Fibroblast of pulmonary artery (primary cell): ENCODE measurements around the gene KHDRBS2.

ENCODE experiments used
- DNase-seq: peaks from one replicate; pipeline ENCODE4 v3.0.0-alpha.2; 2010; ENCODE audit warnings: low read depth
- H3K4me3 ChIP-seq: replicated peaks from 2 replicates; pipeline ENCODE4 v1.5.1; 2011; ENCODE audit warnings: low read depth, mild to moderate bottlenecking, control low read depth, low read length, moderate library complexity
- TF ChIP-seq, protein P1 (sequence below): IDR thresholded peaks from 2 replicates; pipeline ENCODE4 v1.5.1; 2011; ENCODE audit warnings: mild to moderate bottlenecking, control low read depth, low read length, inconsistent platforms; ENCODE audit errors: missing control alignments

Gene KHDRBS2

DNA sequence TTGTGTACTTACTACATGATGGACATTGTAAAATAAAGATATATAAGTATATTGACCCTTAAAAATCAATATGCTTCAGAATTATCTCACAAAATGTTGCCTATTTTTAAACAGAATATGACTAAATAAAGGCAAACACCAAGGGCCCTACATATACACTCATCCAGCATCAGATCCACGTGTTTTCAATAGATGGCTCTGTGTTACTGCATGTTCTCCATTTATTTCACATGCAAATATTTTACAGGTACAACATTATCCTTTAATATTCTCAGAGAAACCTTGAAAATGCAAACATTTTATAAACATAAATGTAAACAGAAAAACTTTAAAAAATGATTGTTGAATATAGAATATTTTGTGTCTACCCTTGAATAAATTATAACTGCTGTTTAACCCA, 2.9 kb upstream of the KHDRBS2 start:
- TF ChIP-seq, protein P1, sequence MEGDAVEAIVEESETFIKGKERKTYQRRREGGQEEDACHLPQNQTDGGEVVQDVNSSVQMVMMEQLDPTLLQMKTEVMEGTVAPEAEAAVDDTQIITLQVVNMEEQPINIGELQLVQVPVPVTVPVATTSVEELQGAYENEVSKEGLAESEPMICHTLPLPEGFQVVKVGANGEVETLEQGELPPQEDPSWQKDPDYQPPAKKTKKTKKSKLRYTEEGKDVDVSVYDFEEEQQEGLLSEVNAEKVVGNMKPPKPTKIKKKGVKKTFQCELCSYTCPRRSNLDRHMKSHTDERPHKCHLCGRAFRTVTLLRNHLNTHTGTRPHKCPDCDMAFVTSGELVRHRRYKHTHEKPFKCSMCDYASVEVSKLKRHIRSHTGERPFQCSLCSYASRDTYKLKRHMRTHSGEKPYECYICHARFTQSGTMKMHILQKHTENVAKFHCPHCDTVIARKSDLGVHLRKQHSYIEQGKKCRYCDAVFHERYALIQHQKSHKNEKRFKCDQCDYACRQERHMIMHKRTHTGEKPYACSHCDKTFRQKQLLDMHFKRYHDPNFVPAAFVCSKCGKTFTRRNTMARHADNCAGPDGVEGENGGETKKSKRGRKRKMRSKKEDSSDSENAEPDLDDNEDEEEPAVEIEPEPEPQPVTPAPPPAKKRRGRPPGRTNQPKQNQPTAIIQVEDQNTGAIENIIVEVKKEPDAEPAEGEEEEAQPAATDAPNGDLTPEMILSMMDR = no peak
- no peak for DNase-seq
- no peak overlapping the region for H3K4me3 ChIP-seq

DNA sequence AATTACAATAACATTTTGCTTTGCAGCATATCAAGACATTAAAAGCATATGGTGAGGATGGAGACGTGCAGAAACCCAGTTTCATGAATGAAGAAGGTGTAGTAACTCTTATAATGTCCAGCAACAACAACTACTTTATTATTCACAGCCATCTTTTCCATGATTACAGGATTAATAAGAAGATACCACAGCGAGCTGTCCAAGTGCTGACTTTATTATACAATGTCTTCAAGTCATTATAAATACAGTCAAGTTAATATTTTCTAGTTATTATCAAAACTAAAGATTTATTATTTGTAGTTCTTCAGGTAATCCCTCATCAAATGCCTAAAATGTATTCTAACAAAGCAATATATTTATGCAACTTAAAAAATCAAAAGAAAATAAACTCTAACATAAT, 2.5 kb upstream of the KHDRBS2 start:
- no peak overlapping the region for H3K4me3 ChIP-seq
- TF ChIP-seq, protein P1 = no peak
- no peak for DNase-seq

DNA sequence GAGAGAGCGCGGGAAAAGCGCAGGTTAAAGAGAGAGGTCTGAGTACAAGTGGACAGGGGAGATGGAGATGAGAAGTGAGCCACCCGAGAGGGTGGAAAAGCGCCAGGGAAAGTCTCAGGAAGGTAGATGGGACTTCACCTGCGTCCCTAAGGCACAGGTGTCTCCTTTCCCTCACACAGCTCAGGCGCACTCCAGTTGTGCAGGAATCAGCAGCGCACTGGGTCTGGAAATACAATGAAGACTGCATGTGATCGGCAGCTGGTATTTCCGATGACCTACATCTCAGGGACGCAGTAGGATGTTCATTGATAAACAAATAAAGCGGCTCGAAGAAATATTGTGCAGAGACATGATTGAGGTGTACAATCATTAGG, 432 bp upstream of the KHDRBS2 start:
- H3K4me3 ChIP-seq = no peak overlapping the region
- DNase-seq = no peak
- TF ChIP-seq, protein P1 = no peak

DNA sequence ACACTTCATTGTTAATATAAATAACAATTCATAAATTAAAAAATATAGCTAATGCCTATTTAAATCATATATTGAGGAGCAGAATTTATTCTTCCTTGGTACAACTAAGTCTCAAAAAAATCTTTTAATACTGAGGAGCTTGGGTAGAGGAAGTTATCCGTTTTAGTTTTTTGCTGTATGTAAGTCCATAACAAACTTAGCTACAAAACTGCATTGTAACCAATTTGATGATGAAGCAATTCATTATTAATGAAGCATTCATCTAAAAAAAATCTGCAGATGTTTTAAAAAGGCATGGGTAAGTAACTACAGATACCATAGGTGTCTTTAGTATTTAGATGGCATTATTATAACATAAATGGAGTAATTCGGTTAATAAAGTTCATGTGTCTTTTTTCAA, 1.3 kb downstream of the KHDRBS2 start:
- H3K4me3 ChIP-seq = no peak overlapping the region
- no peak for DNase-seq
- TF ChIP-seq, protein P1 = no peak

DNA sequence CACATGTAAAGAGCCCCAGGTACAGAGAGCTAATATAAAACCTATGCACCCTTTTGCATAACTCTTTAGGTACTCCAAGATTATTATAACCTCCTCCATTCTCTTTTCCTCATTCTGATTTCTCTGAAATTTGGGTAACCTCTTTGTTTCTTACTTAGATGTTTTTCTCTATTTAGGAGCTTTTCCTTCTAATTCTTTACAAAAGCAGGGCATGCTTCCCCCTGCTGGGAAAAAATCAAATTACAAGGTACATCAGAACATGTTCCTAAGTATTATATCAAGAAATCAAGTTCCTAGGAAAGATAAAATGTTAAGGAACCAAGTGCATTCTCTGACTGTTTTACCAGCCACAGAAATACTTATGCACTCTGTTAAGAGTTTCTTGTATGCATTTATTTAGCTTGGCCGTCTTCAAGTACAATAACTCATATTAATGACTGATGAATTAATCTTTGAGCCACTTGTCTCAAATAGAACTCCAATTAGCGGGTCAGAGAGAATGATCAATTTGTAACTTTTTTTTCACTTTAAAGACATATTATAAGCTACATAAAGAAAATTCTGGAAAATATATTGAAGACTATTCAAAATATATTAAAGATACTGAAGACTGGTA, 2.1 kb downstream of the KHDRBS2 start:
- TF ChIP-seq, protein P1 = peak; percentile 45
- no peak overlapping the region for H3K4me3 ChIP-seq
- peak; percentile 24 for DNase-seq

DNA sequence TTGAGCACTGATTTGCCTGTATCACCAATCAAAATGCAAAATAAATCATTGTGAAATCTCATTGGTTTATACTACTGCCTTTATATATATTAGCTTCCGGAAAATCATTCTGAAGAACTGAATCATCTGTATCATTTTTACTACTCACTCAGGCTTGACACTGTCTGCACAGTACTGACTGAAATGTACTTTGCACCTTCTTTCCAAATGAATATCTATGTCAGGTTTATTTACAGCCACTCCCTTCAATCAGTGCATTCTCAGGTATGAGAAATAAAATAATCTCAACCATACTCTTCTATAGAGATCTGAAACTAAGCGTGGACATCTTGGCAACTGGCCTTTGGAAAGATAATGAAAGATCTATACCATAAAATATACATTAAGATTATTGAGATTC, 2.7 kb downstream of the KHDRBS2 start:
- H3K4me3 ChIP-seq = no peak overlapping the region
- TF ChIP-seq, protein P1 = no peak
- DNase-seq = no peak

DNA sequence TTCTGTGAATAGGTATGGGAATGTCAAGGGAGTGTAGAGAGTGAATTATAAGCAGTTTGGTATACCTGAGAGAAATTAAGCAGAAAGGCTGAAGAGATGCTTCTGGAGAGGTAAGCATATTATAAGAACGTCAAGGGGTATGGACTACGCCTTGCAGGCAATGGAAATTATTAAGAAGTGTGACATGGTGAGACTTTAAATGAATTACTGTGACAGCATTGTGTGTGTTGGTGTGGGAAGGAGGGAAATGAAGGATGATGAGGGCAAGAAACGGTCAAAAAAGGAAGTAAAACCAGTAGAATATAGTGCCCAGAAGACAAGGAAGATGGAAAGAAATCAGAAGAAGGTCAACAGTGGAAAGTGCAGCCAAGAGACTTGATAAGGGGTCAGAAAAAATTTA, 5.9 kb downstream of the KHDRBS2 start:
- no peak for DNase-seq
- no peak overlapping the region for H3K4me3 ChIP-seq
- TF ChIP-seq, protein P1 = no peak
